ENCODE measurements around the gene LSAMP.

Gene LSAMP

GRCh38 chr3:116429479-116430269 is 15.6 kb downstream of the LSAMP start:
- FAIRE-seq: no peak

- FAIRE-seq: no peak
Observed at GRCh38 chr3:116426036-116426435, 19.3 kb downstream of the LSAMP start.

GRCh38 chr3:116425126-116425525 is 20.2 kb downstream of the LSAMP start:
- FAIRE-seq: no peak

- FAIRE-seq: no peak
Observed at GRCh38 chr3:116423945-116424344, 21.3 kb downstream of the LSAMP start.

- no peak for FAIRE-seq
Observed at GRCh38 chr3:116423374-116423773, 21.9 kb downstream of the LSAMP start.

- no peak for FAIRE-seq
Observed at GRCh38 chr3:116417151-116417550, 28.1 kb downstream of the LSAMP start.

- no peak for FAIRE-seq
Observed at GRCh38 chr3:116413319-116413718, 32.0 kb downstream of the LSAMP start.

GRCh38 chr3:116408473-116408872 is 36.8 kb downstream of the LSAMP start:
- no peak for FAIRE-seq

GRCh38 chr3:116405231-116405630 is 40.1 kb downstream of the LSAMP start:
- FAIRE-seq: no peak

- FAIRE-seq: no peak
Observed at GRCh38 chr3:116399701-116400226, 45.5 kb downstream of the LSAMP start.

GRCh38 chr3:116394365-116394764 is 50.9 kb downstream of the LSAMP start:
- FAIRE-seq: no peak

GRCh38 chr3:116393199-116393598 is 52.1 kb downstream of the LSAMP start:
- FAIRE-seq: no peak

- FAIRE-seq: no peak
Observed at GRCh38 chr3:116392291-116392690, 53.0 kb downstream of the LSAMP start.

GRCh38 chr3:116391296-116392201 is 53.7 kb downstream of the LSAMP start:
- no peak for FAIRE-seq

- FAIRE-seq: no peak
Observed at GRCh38 chr3:116390318-116390717, 55.0 kb downstream of the LSAMP start.

- FAIRE-seq: no peak
Observed at GRCh38 chr3:116388867-116389385, 56.4 kb downstream of the LSAMP start.

GRCh38 chr3:116386168-116386567 is 59.1 kb downstream of the LSAMP start:
- FAIRE-seq: no peak

GRCh38 chr3:116384717-116385116 is 60.6 kb downstream of the LSAMP start:
- FAIRE-seq: no peak

- FAIRE-seq: no peak
Observed at GRCh38 chr3:116378077-116378476, 67.2 kb downstream of the LSAMP start.

- FAIRE-seq: no peak
Observed at GRCh38 chr3:116374901-116375300, 70.4 kb downstream of the LSAMP start.

GRCh38 chr3:116367761-116368395 is 77.4 kb downstream of the LSAMP start:
- FAIRE-seq: no peak

GRCh38 chr3:116356056-116356455 is 89.2 kb downstream of the LSAMP start:
- FAIRE-seq: no peak

- FAIRE-seq: no peak
Observed at GRCh38 chr3:116354382-116354781, 90.9 kb downstream of the LSAMP start.
